Omental fat pad (tissue), 4 donors: ENCODE data around the gene NR3C2. TPM values are rescaled to one million over a fixed set of nuclear protein-coding genes. Genes with fewer than 3 reads are reported as not detected.

ENCODE experiments used
- ATAC-seq: fragments of 150-250 bp; one replicate; pipeline ENCODE4 v1.9.1; 2016; ENCODE audit warnings: mild to moderate bottlenecking, moderate library complexity; ENCODE audit not compliant: low FRiP score
- DNase-seq: peaks from one replicate; pipeline ENCODE4 v3.0.0-alpha.2; 2019; ENCODE audit warnings: low spot score
- CTCF ChIP-seq, 3 donors: fragments of 450-650 bp; IDR thresholded peaks; one replicate each; pipeline ENCODE4 v1.5.1; 2016 to 2017; ENCODE audit warnings: antibody characterized with exemption in 3 of 3, mild to moderate bottlenecking in 3 of 3, moderate library complexity in 2 of 3
- total RNA-seq, 4 donors: library from RNA; depleted of rRNA; stranded (reverse); fragments of >200 nt; gene quantifications; one replicate each; pipeline ENCODE4 v1.1.0, GENCODE V29; 2016

The NR3C2 gene
- total RNA-seq, 4 donors from 2014 or later, result 7.4 to 28.1 (median 12.1) TPM

- DNase-seq, result no peak
- ATAC-seq, result no peak
- no peak for TF ChIP-seq CTCF (IDR thresholded peaks at IDR 0.05)
Measured at GRCh38 chr4:148067301-148067916, 374.8 kb downstream of the NR3C2 start.

- ATAC-seq (no peak), DNase-seq (peak; percentile 36)
- TF ChIP-seq CTCF (IDR thresholded peaks at IDR 0.05), result no peak
Measured at GRCh38 chr4:148065075-148065474, 377.1 kb downstream of the NR3C2 start.

GRCh38 chr4:148064451-148064850 is 377.8 kb downstream of the NR3C2 start:
- no peak for ATAC-seq
- no peak for DNase-seq
- TF ChIP-seq CTCF (IDR thresholded peaks at IDR 0.05), result no peak

- no peak for TF ChIP-seq CTCF (IDR thresholded peaks at IDR 0.05)
- no peak for DNase-seq
- no peak for ATAC-seq
Measured at GRCh38 chr4:148062301-148062950, 379.8 kb downstream of the NR3C2 start.

- no peak for TF ChIP-seq CTCF (IDR thresholded peaks at IDR 0.05)
- ATAC-seq (no peak), DNase-seq (no peak)
Measured at GRCh38 chr4:148061795-148062194, 380.4 kb downstream of the NR3C2 start.

- TF ChIP-seq CTCF (IDR thresholded peaks at IDR 0.05), result no peak
- ATAC-seq (no peak), DNase-seq (no peak)
Measured at GRCh38 chr4:148061141-148061481, 381.1 kb downstream of the NR3C2 start.
